Hematopoietic multipotent progenitor cell treated with erythropoietin and hydrocortisone succinate and interleukin-3 and kit ligand, for 6 days (in vitro differentiated cells): ENCODE results near the gene WDR5.

Experiments used
- DNase-seq: peaks from one replicate; pipeline ENCODE4 v3.0.0-alpha.2; 2015

WDR5 gene

DNA sequence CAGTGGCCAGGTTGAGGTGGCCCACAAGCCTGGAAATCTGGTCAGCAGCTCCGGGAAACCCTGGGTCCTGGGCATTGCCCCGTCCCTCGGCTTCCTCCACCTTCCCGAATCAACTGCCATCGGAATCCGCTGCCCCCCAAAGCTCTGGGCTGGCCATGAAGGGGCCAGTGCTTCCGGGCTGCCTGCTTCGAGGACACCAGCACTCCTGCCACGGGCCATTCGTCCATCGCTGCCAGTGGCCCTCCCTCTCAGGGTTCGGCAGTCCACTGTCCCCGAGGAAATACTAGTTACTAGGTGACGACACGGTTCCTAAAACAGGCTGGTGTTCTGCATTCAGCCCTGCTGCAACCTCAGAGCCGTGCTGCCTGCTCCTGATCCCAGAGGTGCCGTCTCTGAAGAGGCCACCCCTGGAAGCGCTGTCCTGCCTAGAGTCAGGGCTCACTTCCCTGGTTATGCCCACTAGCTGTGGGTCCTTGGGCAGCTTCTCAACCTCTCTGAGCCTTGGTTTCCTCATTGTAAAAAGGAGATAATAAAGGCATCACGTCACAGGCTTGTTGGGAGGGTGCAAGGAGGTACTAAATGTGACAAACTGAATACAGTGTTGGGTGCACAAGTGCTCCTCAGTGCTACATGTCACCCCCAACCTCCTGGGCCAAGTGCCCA is 3.5 kb upstream of the WDR5 start:
- no peak for DNase-seq

DNA sequence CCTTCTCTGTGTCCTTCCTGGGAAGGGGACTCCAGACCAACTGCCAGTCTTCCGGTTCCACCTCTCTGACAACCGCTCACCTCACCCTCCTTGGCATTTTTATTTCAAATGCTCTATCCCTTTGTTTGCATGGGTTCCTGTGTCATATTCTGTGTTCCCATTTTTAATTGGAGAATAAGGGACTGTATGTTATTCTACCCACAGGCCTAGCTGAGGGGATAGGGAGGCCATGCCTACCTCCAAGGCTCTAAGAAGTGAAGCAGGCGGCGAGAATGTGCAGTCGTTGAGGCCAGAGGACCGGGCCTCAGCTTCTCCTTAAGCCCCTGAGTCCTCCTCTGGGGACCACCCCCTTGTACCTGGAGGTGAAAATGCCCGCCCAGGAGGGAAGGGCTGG is 936 bp upstream of the WDR5 start:
- peak; percentile 64 for DNase-seq

GRCh38 chr9:134136118-134136995 is 475 bp downstream of the WDR5 start:
- DNase-seq, result peak; percentile 53

- DNase-seq, result no peak
These were observed 1.1 kb downstream of the WDR5 start for GRCh38 chr9:134136996-134137299.

- DNase-seq, result no peak
These were observed 2.4 kb downstream of the WDR5 start for GRCh38 chr9:134138292-134138691.

GRCh38 chr9:134139081-134139480 is 3.2 kb downstream of the WDR5 start:
- DNase-seq, result no peak

DNA sequence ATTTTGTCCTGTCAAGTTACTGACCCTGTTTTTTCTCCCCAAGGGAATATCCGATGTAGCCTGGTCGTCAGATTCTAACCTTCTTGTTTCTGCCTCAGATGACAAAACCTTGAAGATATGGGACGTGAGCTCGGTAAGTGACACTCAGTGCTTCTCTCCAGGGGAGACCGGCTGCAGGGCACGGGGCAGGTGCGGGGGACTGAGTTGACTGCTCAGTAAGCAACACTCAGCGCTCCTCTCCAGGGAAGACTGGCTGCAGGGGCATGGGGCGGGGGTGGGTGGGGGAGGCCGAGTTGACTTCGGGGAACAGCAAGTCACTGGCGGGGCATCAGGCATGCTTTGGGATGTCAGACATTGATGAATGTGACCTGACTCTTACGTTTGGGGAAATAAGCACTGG is 6.0 kb downstream of the WDR5 start:
- no peak for DNase-seq

- no peak for DNase-seq
These were observed 8.9 kb downstream of the WDR5 start for GRCh38 chr9:134144801-134145200.

GRCh38 chr9:134145262-134145661 is 9.4 kb downstream of the WDR5 start:
- no peak for DNase-seq

DNA sequence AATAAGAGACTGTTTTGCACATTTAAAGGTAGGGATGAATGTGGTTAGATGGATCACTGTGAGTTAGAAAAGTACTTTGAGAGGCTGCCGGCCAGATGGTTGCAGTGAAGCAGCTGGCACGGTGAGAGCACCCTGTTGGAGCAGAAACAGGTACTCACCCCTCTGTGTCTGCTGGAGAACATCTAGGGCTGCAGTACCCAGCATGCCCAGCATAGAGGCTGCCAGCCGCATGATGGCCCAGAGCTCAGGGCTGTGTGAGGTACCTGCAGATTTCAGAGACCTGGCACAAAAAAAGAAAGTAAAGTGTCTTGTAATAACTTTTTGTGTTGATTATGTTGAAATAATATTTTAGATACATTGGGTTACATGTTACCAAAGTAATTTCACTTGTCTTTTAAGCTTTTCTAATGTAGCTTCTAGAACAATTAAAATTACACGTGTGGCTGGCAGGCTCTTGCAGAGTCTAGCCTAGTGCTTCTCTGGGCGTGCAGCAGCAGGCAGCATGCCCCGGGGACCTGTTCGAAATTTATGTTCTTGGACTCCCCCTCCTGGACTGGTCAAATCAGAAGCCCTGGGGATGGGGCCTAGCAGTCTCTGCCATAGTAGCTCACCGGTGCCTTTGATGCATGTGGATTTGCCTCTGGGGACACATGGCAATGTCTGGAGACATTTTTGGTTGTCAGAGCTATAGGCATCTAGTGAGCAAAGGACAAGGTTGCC is 11.1 kb downstream of the WDR5 start:
- no peak for DNase-seq

- DNase-seq, result no peak
These were observed 13.5 kb downstream of the WDR5 start for GRCh38 chr9:134149380-134149779.

DNA sequence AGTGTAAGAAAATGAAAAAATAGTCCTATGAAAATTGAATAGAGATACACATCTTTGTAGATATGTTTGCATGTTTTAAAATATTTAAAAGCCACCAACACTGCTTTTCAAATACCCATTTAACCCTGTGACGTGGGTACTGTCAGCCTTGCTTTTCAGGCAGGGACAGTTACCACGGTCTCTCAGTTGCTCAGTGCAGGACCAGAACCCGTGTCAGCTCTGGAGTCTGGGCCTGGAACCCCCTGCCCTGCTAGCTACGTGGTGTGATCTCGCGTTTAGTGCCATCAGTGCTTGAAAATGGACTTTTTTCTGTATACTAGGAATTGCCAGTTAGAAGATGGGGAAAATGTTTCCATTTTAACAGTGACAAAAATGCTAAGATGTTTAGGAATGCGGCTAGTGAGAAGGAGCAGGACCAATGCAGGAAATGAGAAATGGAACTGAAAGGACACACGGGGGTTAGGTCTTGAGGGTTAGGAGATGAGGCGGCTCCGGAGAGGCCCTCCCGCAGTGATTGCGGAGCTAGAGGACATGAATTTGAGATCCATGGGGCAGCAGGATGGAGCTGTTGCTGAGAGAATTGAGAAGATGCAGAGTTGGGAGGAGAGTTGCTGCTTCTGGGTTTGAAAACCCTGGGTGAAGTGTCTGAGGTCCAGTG is 14.8 kb downstream of the WDR5 start:
- DNase-seq, result no peak

- no peak for DNase-seq
These were observed 16.2 kb downstream of the WDR5 start for GRCh38 chr9:134152022-134152448.

GRCh38 chr9:134152488-134152887 is 16.6 kb downstream of the WDR5 start:
- no peak for DNase-seq

GRCh38 chr9:134153450-134153849 is 17.6 kb downstream of the WDR5 start:
- no peak for DNase-seq

GRCh38 chr9:134154262-134154701 is 18.4 kb downstream of the WDR5 start:
- no peak for DNase-seq

DNA sequence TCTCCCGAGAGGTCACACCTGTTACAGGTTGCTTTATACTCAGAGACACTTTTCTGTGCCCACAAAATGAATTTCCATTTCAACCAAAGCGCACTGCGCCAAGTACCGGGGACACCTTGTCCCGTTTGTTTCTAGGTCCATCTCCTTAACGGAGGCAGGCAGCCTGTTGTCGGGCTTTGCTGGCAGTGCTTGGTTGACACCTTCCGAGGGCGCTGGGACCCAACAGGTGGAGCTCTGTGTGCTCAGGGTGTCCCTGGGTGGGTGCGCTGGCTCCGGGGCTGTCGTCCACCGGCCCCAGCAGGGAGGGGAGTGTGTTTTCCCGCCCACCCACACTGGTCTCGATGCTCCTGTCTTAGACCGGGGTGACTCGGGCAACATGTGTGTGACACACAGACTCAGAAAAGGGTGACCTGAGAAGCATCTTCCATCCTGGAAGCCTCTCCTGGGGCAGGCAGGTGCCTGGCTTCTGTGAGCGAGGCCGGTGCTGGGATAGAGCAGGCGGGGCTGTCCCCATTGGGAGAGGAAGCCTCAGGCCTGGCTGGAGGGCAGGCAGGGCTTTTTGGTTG is 20.0 kb downstream of the WDR5 start:
- DNase-seq, result no peak

DNA sequence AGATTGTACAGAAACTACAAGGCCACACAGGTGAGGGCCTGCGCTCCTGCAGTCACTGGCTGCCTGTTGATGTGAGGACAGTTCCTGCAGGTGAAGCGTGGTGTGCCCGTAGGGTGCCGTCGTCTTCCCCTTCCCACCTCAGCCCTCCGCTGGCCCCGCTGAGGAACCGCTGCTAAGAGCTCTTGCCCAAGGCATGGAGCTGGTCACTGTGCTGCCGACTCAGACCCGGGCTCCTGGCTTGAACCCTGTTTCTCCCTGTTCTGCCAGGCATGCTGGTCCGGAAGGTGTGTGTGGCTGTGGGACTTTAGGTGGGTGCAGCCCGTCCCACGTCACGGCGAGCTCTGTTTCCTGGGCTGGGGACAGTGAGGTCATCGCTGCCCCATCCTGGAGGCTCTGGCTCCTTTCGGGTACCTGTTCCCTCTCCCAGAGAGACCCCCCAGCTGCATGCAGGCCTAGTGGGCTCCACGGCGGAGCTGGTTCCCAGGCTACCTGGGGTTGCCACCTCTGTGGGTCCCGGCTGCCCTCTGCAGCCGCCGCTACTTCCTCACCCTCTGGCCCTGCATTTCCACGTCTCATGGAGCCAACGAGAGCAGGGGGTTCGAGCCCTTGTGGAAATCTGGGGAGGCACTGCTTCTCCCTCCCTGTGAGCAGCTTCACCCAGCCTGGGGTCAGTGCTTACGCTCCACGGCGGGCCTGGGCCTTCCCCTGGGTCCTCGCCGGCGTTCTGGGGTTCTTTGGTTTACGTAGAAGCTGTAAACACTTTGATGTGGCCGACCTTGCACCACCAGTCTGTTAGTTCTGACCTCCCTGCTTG is 20.9 kb downstream of the WDR5 start:
- no peak for DNase-seq

DNA sequence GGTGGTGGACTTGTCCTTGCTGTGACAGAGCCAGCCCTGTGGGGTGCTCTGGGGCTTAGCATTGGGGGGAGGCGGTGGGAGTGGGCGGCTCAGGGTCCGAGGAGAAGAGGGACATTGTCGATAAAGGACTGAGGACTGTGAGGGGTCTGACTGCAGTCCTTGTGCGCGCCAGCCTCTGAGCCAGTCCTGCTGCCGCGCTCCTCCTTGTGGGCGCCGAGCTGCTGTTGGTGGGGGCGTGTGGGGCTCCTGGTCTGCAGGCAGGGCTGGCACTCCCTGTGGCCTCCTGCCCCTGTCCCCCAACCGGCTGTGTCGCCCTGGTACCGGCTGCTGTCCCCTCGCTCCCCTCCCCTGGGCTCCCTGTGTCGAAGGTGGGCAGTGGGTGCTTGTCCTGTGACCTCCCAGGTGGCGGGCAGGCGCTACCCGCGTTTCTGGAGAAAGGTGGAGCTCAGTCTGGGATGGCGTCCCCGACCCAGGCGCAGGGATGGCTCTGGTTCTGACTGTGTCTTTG is 21.6 kb downstream of the WDR5 start:
- no peak for DNase-seq

GRCh38 chr9:134158242-134158641 is 22.4 kb downstream of the WDR5 start:
- no peak for DNase-seq

- DNase-seq, result no peak
These were observed 23.0 kb downstream of the WDR5 start for GRCh38 chr9:134158753-134159392.
